Measurements from ENCODE around the gene MADD.

- TF ChIP-seq CTCF (conservative IDR thresholded peaks at IDR 0.05 in 1 of 2, IDR thresholded peaks at IDR 0.05 in 1 of 2; ENCODE audit: low read depth in 1 of 2, low read length in 2 of 2) (no peak), EZH2 (IDR thresholded peaks at IDR 0.05; ENCODE audit: low read length, missing control alignments) (no peak)
Observed at GRCh38 chr11:47378836-47379170, 108.9 kb downstream of the MADD start.
